ENCODE results near the gene AZIN2. TPM values are rescaled to one million over a fixed set of nuclear protein-coding genes. Genes with fewer than 3 reads are reported as not detected.

The AZIN2 gene
- total and polyA plus RNA-seq, 2 of the 13 experiments (the other 11 are each of a cell fraction or from before 2014, with no cell fraction given) = 1.7 to 3.5 TPM

DNA sequence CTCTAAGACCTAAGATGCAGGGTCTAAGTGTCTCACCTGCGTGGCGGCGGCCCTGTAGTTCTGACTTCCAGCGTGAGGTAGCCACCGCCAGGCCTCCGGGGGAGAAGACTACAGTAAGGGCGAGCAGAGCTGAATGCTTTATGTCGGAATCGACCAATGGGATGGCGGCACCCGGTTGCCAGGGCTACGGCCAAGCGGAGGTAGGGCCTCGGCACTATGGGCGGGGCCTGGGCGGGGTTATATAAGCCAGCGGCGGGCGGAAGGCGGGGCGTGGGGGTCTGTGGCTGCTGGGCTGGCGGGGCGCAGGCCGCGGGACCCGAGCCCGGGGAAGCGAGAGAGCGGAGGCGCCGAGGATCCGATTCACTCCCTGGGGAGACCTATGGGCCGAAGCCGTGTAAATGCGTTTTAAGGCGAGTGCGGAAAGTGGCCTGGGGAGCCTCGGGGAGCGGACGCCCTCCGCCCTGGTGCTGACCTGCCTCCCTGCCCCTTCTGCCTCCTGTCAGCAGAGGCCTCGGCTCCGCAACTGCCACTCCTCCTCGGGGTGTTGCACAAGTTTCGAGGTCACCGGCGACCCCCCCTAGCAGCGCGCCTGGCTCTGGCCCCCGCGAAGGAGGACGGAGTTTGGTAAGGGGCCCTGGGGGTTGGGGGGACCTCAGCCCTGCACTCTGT lies at the start of gene AZIN2 (continued):
- TF ChIP-seq, protein P1, sequence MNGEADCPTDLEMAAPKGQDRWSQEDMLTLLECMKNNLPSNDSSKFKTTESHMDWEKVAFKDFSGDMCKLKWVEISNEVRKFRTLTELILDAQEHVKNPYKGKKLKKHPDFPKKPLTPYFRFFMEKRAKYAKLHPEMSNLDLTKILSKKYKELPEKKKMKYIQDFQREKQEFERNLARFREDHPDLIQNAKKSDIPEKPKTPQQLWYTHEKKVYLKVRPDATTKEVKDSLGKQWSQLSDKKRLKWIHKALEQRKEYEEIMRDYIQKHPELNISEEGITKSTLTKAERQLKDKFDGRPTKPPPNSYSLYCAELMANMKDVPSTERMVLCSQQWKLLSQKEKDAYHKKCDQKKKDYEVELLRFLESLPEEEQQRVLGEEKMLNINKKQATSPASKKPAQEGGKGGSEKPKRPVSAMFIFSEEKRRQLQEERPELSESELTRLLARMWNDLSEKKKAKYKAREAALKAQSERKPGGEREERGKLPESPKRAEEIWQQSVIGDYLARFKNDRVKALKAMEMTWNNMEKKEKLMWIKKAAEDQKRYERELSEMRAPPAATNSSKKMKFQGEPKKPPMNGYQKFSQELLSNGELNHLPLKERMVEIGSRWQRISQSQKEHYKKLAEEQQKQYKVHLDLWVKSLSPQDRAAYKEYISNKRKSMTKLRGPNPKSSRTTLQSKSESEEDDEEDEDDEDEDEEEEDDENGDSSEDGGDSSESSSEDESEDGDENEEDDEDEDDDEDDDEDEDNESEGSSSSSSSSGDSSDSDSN (CRISPR knock-in tag; IDR thresholded peaks at IDR 0.05) = peak; percentile 49; the same call in 1 of the 2 replicates
- no peak for TF ChIP-seq ZNF549 (CRISPR knock-in tag; IDR thresholded peaks at IDR 0.05)
- TF ChIP-seq, protein P2, sequence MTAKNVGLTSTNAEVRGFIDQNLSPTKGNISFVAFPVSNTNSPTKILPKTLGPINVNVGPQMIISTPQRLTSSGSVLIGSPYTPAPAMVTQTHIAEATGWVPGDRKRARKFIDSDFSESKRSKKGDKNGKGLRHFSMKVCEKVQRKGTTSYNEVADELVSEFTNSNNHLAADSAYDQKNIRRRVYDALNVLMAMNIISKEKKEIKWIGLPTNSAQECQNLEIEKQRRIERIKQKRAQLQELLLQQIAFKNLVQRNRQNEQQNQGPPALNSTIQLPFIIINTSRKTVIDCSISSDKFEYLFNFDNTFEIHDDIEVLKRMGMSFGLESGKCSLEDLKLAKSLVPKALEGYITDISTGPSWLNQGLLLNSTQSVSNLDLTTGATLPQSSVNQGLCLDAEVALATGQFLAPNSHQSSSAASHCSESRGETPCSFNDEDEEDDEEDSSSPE (CRISPR knock-in tag; IDR thresholded peaks at IDR 0.05) = peak; percentile 26; the same call in 1 of the 2 replicates
- TF ChIP-seq, protein P3, sequence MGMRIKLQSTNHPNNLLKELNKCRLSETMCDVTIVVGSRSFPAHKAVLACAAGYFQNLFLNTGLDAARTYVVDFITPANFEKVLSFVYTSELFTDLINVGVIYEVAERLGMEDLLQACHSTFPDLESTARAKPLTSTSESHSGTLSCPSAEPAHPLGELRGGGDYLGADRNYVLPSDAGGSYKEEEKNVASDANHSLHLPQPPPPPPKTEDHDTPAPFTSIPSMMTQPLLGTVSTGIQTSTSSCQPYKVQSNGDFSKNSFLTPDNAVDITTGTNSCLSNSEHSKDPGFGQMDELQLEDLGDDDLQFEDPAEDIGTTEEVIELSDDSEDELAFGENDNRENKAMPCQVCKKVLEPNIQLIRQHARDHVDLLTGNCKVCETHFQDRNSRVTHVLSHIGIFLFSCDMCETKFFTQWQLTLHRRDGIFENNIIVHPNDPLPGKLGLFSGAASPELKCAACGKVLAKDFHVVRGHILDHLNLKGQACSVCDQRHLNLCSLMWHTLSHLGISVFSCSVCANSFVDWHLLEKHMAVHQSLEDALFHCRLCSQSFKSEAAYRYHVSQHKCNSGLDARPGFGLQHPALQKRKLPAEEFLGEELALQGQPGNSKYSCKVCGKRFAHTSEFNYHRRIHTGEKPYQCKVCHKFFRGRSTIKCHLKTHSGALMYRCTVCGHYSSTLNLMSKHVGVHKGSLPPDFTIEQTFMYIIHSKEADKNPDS (CRISPR knock-in tag; IDR thresholded peaks at IDR 0.05) = no peak
- peak; percentile 56; the same call in 1 of the 2 replicates for TF ChIP-seq ZNF747 (CRISPR knock-in tag; IDR thresholded peaks at IDR 0.05; ENCODE audit: borderline replicate concordance)
- TF ChIP-seq SRY (CRISPR knock-in tag; IDR thresholded peaks at IDR 0.05) = 0 out of 2 replicates have a peak, but pooled peaks have one; percentile 67
- no peak for TF ChIP-seq ZNF674 (CRISPR knock-in tag; IDR thresholded peaks at IDR 0.05; ENCODE audit: low read depth)
- 0 out of 2 replicates have a peak, but pooled peaks have one; percentile 48 for TF ChIP-seq ZNF230 (CRISPR knock-in tag; IDR thresholded peaks at IDR 0.05)
- peak; percentile 77; the same call in 1 of the 2 replicates for TF ChIP-seq PHF8 (CRISPR knock-in tag; IDR thresholded peaks at IDR 0.05)
- no peak for TF ChIP-seq ZNF44 (CRISPR knock-in tag; IDR thresholded peaks at IDR 0.05)
- TF ChIP-seq, protein P4, sequence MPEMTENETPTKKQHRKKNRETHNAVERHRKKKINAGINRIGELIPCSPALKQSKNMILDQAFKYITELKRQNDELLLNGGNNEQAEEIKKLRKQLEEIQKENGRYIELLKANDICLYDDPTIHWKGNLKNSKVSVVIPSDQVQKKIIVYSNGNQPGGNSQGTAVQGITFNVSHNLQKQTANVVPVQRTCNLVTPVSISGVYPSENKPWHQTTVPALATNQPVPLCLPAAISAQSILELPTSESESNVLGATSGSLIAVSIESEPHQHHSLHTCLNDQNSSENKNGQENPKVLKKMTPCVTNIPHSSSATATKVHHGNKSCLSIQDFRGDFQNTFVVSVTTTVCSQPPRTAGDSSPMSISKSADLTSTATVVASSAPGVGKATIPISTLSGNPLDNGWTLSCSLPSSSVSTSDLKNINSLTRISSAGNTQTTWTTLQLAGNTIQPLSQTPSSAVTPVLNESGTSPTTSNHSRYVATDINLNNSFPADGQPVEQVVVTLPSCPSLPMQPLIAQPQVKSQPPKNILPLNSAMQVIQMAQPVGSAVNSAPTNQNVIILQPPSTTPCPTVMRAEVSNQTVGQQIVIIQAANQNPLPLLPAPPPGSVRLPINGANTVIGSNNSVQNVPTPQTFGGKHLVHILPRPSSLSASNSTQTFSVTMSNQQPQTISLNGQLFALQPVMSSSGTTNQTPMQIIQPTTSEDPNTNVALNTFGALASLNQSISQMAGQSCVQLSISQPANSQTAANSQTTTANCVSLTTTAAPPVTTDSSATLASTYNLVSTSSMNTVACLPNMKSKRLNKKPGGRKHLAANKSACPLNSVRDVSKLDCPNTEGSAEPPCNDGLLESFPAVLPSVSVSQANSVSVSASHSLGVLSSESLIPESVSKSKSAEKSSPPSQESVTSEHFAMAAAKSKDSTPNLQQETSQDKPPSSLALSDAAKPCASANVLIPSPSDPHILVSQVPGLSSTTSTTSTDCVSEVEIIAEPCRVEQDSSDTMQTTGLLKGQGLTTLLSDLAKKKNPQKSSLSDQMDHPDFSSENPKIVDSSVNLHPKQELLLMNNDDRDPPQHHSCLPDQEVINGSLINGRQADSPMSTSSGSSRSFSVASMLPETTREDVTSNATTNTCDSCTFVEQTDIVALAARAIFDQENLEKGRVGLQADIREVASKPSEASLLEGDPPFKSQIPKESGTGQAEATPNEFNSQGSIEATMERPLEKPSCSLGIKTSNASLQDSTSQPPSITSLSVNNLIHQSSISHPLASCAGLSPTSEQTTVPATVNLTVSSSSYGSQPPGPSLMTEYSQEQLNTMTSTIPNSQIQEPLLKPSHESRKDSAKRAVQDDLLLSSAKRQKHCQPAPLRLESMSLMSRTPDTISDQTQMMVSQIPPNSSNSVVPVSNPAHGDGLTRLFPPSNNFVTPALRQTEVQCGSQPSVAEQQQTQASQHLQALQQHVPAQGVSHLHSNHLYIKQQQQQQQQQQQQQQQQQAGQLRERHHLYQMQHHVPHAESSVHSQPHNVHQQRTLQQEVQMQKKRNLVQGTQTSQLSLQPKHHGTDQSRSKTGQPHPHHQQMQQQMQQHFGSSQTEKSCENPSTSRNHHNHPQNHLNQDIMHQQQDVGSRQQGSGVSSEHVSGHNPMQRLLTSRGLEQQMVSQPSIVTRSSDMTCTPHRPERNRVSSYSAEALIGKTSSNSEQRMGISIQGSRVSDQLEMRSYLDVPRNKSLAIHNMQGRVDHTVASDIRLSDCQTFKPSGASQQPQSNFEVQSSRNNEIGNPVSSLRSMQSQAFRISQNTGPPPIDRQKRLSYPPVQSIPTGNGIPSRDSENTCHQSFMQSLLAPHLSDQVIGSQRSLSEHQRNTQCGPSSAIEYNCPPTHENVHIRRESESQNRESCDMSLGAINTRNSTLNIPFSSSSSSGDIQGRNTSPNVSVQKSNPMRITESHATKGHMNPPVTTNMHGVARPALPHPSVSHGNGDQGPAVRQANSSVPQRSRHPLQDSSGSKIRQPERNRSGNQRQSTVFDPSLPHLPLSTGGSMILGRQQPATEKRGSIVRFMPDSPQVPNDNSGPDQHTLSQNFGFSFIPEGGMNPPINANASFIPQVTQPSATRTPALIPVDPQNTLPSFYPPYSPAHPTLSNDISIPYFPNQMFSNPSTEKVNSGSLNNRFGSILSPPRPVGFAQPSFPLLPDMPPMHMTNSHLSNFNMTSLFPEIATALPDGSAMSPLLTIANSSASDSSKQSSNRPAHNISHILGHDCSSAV (CRISPR knock-in tag; IDR thresholded peaks at IDR 0.05; ENCODE audit: borderline replicate concordance) = no peak
- TF ChIP-seq RFX5 (IDR thresholded peaks at IDR 0.05; ENCODE audit: low read depth, low read length) = peak; percentile 22; the same call in 1 of the 2 replicates
- peak; percentile 78; the same call in 1 of the 2 replicates for TF ChIP-seq SMAD1 (CRISPR knock-in tag; IDR thresholded peaks at IDR 0.05; ENCODE audit: borderline replicate concordance, low read depth)
- TF ChIP-seq ZNF34 (CRISPR knock-in tag; IDR thresholded peaks at IDR 0.05; ENCODE audit: borderline replicate concordance) = no peak
- TF ChIP-seq SALL1 (CRISPR knock-in tag; IDR thresholded peaks at IDR 0.05) = peak; percentile 32; the same call in 1 of the 2 replicates

Data from HepG2 (cell line).